Ovary (tissue), 3 donors: ENCODE results near the gene TDP1.

ENCODE experiments used
- CTCF ChIP-seq, 3 donors: fragments of 450-650 bp in 2 of 3; fragments of 200-600 bp in 1 of 3; IDR thresholded peaks; one replicate each; pipeline versions ENCODE4 v1.5.1 to v1.8.0; 2016 to 2022; ENCODE audit warnings: antibody characterized with exemption in 3 of 3, mild to moderate bottlenecking in 1 of 3
- EP300 ChIP-seq: sonication (generic); formaldehyde crosslinking; IDR thresholded peaks from one replicate; pipeline ENCODE4 v1.6.1; 2017; ENCODE audit warnings: antibody characterized with exemption
- POLR2A ChIP-seq: fragments of 450-650 bp; IDR thresholded peaks from one replicate; pipeline ENCODE4 v1.6.1; 2017; ENCODE audit warnings: antibody characterized with exemption, mild to moderate bottlenecking, moderate library complexity
- donor health status: DM: no; HTN: no; CAD: no.

- TF ChIP-seq CTCF (IDR thresholded peaks at IDR 0.05) = no peak
- no peak for TF ChIP-seq POLR2A
- TF ChIP-seq EP300 = no peak
Measured at GRCh38 chr14:90042496-90043252, 86.9 kb downstream of the TDP1 start.
